Measurements from ENCODE around the gene MSI2. TPM values are rescaled to one million over a fixed set of nuclear protein-coding genes. Genes with fewer than 3 reads are reported as not detected.

The MSI2 gene
- total RNA-seq, 1 donor from 2014 or later: 26.6 TPM

DNA sequence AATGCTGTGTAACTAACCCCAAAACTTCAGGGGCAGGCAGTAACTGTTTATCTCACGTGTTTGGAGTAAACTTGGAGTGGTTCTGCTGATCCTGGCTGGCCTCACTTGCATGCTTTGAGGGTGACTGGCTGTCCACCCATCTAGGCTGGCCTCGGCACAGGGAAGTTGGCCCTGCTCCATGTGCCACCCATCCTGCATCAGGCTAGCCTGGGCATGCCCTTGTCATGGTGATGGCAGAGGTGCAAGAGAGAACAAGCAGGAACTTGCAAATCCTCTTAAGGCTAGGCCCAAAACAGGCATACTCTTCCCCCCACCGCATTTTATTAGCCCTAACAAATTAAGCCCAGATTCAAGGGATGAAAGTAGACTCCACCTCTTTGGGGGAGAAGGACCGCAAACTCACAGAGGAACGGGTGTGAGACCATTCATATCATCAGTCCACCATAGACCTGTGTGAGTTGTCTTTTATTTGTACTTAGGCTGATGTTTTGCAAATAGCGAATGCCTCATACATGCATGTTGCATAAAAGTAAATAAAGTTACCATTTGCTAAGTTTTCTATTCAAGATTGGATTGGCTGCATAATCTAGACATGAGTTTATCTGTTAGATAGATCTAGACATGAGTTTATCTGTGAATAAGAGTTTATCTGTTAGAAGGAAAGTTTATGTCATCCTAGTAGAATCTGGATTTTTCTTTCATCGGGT, 267.8 kb downstream of the MSI2 start:
- DNase-seq (ENCODE audit: low read depth): peak; percentile 41
- TF ChIP-seq CTCF (conservative IDR thresholded peaks at IDR 0.05; ENCODE audit: low read depth, low read length): no peak
- no peak overlapping the region for H3K4me3 ChIP-seq (ENCODE audit: low read depth, low read length)

DNA sequence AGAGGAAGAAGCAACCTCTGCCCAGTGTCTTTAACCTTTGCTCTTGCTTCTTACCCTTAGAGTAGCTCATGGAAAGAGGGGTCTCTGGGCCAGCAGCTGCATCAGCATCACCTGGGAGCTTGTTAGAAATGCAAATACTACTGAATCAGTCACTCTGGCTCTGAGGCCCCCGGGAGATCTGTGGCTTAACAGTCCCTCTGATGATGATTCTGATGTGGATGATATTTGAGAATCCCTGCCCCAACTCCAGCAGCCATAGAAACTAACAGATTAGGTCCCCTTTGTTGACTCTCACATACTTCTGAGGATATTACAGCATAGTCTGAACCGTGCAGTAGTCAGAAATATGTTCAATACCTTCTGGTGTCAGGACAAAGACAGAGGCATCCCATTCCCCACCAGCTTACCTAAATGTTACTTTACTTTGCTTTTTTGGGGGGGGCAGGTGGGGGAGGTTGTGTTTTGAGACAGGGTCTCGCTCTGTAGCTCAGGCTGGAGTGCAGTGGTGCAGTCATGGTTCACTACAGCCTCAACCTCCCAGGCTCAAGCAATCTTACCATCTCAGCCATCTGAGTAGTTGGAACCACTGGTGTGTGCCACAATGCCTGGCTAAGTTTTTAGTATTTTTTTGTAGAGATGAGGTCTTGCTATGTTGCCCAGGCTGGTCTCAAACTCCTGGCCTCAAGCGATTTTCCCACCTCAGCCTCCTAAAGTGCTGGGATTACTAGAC, 268.7 kb downstream of the MSI2 start:
- DNase-seq (ENCODE audit: low read depth): no peak
- H3K4me3 ChIP-seq (ENCODE audit: low read depth, low read length): no peak overlapping the region
- no peak for TF ChIP-seq CTCF (conservative IDR thresholded peaks at IDR 0.05; ENCODE audit: low read depth, low read length)

DNA sequence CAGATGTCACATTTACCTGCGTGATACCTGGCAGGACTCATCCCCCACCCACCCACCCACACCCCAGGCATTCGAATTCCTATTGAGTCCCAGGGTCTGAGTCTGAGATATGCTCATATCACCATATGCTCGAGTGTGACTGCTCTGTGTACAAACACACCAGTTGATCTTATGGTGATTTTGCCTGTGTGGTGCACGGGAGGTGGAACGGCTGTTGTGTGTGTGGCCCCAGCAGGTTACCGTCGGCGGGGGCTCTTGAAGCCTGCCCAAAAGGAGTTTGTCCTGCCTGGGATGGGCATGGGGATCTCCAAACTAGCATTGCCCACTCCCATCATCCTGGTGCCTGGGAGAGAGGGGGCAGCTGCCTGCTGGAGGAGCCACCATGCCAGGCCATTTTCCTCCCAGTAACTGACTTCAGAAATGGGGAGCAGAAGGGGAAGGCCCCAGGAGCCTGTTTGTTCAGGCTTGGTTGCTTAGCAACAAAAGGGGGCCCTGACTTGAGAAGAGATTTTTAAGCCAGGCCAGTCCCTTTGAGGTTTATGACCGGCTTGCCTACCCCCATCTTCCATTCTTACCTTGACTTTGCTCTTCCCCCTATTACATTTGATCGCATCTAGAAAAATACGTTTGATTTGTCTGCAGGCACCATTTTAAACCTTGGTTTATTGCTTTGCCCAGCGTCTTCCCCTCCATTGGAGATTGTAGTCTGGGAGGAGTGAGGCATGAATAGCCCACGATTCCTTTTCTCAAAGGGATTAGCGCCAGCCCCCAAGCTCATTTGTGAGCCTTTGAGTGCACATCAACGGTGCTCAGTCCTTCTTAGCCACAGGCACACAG, 271.1 kb downstream of the MSI2 start:
- DNase-seq (ENCODE audit: low read depth): no peak
- TF ChIP-seq CTCF (conservative IDR thresholded peaks at IDR 0.05; ENCODE audit: low read depth, low read length): no peak
- H3K4me3 ChIP-seq (ENCODE audit: low read depth, low read length): no peak overlapping the region

GRCh38 chr17:57528058-57528451, 271.7 kb downstream of the MSI2 start:
- no peak for TF ChIP-seq CTCF (conservative IDR thresholded peaks at IDR 0.05; ENCODE audit: low read depth, low read length)
- H3K4me3 ChIP-seq (ENCODE audit: low read depth, low read length): no peak overlapping the region
- DNase-seq (ENCODE audit: low read depth): no peak

GRCh38 chr17:57530026-57530425, 273.7 kb downstream of the MSI2 start:
- H3K4me3 ChIP-seq (ENCODE audit: low read depth, low read length): no peak overlapping the region
- no peak for TF ChIP-seq CTCF (conservative IDR thresholded peaks at IDR 0.05; ENCODE audit: low read depth, low read length)
- no peak for DNase-seq (ENCODE audit: low read depth)

DNA sequence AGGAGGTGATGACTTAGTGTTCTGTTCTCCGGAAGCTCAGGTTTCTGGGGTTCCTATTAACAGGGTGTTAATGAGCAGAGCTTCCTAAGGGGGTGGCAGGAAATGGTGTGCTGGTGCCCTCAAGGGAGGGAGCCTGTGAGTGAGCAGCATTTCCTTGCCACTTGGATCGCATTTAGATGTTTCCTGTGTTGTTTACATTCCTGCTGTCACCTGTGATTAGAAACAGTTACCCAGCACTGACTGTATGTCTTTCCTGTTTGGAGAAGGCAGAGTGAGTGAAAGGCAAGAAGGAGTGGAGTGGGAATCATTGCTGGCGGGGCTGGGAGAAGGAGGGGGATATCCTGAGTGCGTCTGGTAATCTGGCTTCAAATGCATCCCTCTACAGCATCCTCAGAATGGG, 274.2 kb downstream of the MSI2 start:
- DNase-seq (ENCODE audit: low read depth): no peak
- no peak for TF ChIP-seq CTCF (conservative IDR thresholded peaks at IDR 0.05; ENCODE audit: low read depth, low read length)
- H3K4me3 ChIP-seq (ENCODE audit: low read depth, low read length): no peak overlapping the region
